Measurements from ENCODE around the gene ABLIM1. TPM values are rescaled to one million over a fixed set of nuclear protein-coding genes. Genes with fewer than 3 reads are reported as not detected.

The ABLIM1 gene
- polyA plus RNA-seq, 3 donors: 0.33 to 0.91 (median 0.57) TPM

DNA sequence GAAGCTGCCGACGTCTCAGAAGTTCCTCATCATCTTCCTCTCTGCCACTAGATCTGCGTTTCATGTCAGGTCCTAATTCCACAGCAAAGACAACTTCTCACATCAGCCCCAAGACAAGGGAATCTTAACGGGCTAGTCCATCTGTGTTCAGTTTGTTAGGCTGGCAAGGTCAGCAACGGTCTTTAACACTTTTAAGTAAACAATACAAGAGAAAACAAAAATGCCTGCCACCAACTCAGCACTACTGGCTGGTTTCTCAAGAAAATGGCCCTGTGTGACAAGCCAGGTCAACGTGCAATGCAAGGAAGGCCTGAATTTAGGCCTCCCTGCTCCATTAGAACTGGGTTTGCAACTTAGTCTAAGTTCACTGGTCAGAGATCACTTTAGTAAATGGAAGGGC is 212.7 kb downstream of the ABLIM1 start:
- no peak for DNase-seq
- no peaks in the 10 kb centered on the region for H3K4me1 Mint-ChIP-seq
- Histone ChIP-seq H2AFZ (ENCODE audit: insufficient read depth, low read depth, low read length, poor library complexity, severe bottlenecking) (no peak overlapping the region), H4K20me1 (ENCODE audit: insufficient read depth, low read length) (no peaks in the 10 kb centered on the region), H3K9ac (ENCODE audit: insufficient read depth, low read length, poor library complexity, severe bottlenecking) (no peak overlapping the region), H3K36me3 (replicated peaks in 1 of 2; ENCODE audit: control insufficient read depth in 1 of 2, insufficient read depth in 2 of 2, low read length in 2 of 2) (no peaks in the 10 kb centered on the region), H3K27ac (ENCODE audit: low read depth in 1 of 2, low read length in 2 of 2) (no peak overlapping the region), H3K4me1 (ENCODE audit: control insufficient read depth in 1 of 2, insufficient read depth in 2 of 2, low read length in 2 of 2) (no peaks in the 10 kb centered on the region), H3K27me3 (ENCODE audit: control insufficient read depth in 2 of 2, insufficient read depth in 2 of 2, low read length in 2 of 2) (no peaks in the 10 kb centered on the region), H3K9me3 (replicated peaks in 1 of 2; ENCODE audit: control insufficient read depth in 1 of 2, insufficient read depth in 1 of 2, low read length in 2 of 2) (no peaks in the 10 kb centered on the region), H3K4me2 (replicated peaks; ENCODE audit: extremely low read depth, low read length, poor library complexity, severe bottlenecking) (no peak overlapping the region), H3K79me2 (ENCODE audit: insufficient read depth, low read length) (no peaks in the 10 kb centered on the region), H3K4me3 (replicated peaks in 1 of 3; ENCODE audit: low read depth in 2 of 3, low read length in 3 of 3) (no peak overlapping the region)
- TF ChIP-seq, protein P1, sequence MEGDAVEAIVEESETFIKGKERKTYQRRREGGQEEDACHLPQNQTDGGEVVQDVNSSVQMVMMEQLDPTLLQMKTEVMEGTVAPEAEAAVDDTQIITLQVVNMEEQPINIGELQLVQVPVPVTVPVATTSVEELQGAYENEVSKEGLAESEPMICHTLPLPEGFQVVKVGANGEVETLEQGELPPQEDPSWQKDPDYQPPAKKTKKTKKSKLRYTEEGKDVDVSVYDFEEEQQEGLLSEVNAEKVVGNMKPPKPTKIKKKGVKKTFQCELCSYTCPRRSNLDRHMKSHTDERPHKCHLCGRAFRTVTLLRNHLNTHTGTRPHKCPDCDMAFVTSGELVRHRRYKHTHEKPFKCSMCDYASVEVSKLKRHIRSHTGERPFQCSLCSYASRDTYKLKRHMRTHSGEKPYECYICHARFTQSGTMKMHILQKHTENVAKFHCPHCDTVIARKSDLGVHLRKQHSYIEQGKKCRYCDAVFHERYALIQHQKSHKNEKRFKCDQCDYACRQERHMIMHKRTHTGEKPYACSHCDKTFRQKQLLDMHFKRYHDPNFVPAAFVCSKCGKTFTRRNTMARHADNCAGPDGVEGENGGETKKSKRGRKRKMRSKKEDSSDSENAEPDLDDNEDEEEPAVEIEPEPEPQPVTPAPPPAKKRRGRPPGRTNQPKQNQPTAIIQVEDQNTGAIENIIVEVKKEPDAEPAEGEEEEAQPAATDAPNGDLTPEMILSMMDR (IDR thresholded peaks at IDR 0.05): no peak
- no peak overlapping the region for H3K4me3 Mint-ChIP-seq
- no peaks in the 10 kb centered on the region for H3K36me3 Mint-ChIP-seq
- H3K27me3 Mint-ChIP-seq (ENCODE audit: low read depth in 3 of 3): peaks cover 0 to 5% (median 0%) of the 10 kb centered on the region in 3 donors
- H3K9me3 Mint-ChIP-seq: peaks cover 0 to 2% (median 0%) of the 10 kb centered on the region in 7 donors
- intact Hi-C loops (cut with micrococcal nuclease): no loop called here
- H3K27ac Mint-ChIP-seq: no peak overlapping the region
- 98% methylated on average over 5 of the region's 6 CpGs for WGBS (ENCODE audit: insufficient coverage)

DNA sequence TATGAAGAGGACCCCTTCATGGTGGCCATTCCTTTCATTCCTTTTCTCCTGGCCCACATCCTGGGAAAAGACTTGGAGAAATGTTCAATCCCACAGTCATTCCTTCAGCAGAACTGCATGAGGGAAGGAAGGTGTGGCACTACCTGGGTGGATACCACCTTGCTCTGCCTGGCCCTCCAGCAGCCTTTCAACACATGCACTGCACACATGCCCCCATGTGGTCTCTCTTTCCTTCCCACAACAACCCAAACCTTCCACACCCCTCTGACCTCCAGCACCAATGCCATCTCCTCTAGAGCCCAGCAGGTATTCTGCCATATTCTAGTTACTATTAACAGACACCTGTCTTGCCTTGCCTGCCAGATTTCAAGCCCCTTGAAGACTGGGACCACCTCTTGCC is 213.3 kb downstream of the ABLIM1 start:
- Mint-ChIP-seq H3K36me3 (no peaks in the 10 kb centered on the region), H3K4me1 (no peaks in the 10 kb centered on the region), H3K27ac (no peak overlapping the region), H3K4me3 (no peak overlapping the region), H3K27me3 (ENCODE audit: low read depth in 3 of 3) (peaks cover 0 to 3% (median 0%) of the 10 kb centered on the region in 3 donors), H3K9me3 (no peaks in the 10 kb centered on the region)
- H3K9me3 ChIP-seq (replicated peaks in 1 of 2; ENCODE audit: control insufficient read depth in 1 of 2, insufficient read depth in 1 of 2, low read length in 2 of 2): no peaks in the 10 kb centered on the region
- intact Hi-C loops (cut with micrococcal nuclease): no loop called here
- H3K4me3 ChIP-seq (replicated peaks in 1 of 3; ENCODE audit: low read depth in 2 of 3, low read length in 3 of 3): no peak overlapping the region
- no peaks in the 10 kb centered on the region for H3K27me3 ChIP-seq (ENCODE audit: control insufficient read depth in 2 of 2, insufficient read depth in 2 of 2, low read length in 2 of 2)
- H2AFZ ChIP-seq (ENCODE audit: insufficient read depth, low read depth, low read length, poor library complexity, severe bottlenecking): no peak overlapping the region
- H4K20me1 ChIP-seq (ENCODE audit: insufficient read depth, low read length): no peaks in the 10 kb centered on the region
- H3K79me2 ChIP-seq (ENCODE audit: insufficient read depth, low read length): no peaks in the 10 kb centered on the region
- H3K36me3 ChIP-seq (replicated peaks in 1 of 2; ENCODE audit: control insufficient read depth in 1 of 2, insufficient read depth in 2 of 2, low read length in 2 of 2): no peaks in the 10 kb centered on the region
- H3K4me2 ChIP-seq (replicated peaks; ENCODE audit: extremely low read depth, low read length, poor library complexity, severe bottlenecking): no peak overlapping the region
- TF ChIP-seq, protein P1 (IDR thresholded peaks at IDR 0.05): no peak
- H3K9ac ChIP-seq (ENCODE audit: insufficient read depth, low read length, poor library complexity, severe bottlenecking): no peak overlapping the region
- no peak for DNase-seq
- no peak overlapping the region for H3K27ac ChIP-seq (ENCODE audit: low read depth in 1 of 2, low read length in 2 of 2)
- H3K4me1 ChIP-seq (ENCODE audit: control insufficient read depth in 1 of 2, insufficient read depth in 2 of 2, low read length in 2 of 2): no peaks in the 10 kb centered on the region

All from CD14-positive monocyte (primary cell).